Myocyte (in vitro differentiated cells): ENCODE data around the gene DZIP1L. TPM values are rescaled to one million over a fixed set of nuclear protein-coding genes. Genes with fewer than 3 reads are reported as not detected.
A peak's percentile ranks its signal among the peaks of the same experiment; 100 is the strongest.
"Not testable (repeated sequence)": the region's sequence is repeated elsewhere in the genome, so short reads cannot be mapped to it uniquely, and the experiment has no call there.

Experiments used
- DNase-seq: peaks from one replicate; pipeline ENCODE4 v3.0.0-alpha.2; 2012; ENCODE audit warnings: low read depth
- total RNA-seq: library from RNA; depleted of rRNA; stranded (reverse); fragments of >200 nt; gene quantifications from 2 replicates; pipeline ENCODE4 v1.2.3, GENCODE V29; 2014

Gene DZIP1L
- total RNA-seq, 1 donor from 2014 or later, result 10.2 TPM

DNA sequence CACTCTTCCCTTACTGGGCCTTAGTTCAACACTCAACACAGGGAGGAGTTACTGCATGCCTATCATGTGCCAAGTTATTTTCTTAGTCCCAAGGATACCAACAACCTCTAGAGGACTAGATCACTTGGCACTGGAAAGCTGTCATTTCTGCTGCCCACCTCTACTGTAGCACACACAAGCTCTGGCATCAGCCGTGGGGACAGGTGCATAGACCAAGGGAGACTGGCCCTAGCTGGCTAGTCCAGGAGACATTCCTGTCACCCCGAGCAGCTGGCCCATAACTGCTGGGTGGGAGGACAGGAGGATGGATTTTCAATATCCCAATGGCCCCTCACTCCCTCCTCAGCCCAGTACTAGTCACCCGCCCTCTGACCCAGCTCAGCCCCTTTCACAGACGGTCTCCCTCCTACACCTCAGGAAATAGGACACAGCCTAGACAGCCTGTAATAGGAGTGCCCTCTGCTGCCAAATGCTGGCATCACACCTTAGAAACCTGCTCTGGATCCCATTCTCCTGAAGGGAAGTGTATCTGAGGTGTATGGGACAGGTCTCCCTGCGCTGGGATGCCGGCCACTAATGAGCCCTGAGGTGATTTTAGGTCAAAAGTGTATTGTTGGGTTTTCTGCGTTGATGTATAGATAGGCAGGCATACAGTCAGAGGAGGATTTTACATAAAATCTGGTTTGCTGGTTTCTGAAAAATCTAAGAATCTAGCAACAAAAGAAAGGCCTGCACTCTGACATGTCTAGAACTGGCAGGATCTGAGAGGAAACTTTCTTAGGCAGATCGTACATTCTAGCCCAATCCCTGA, 3.4 kb upstream of the DZIP1L start:
- peak; percentile 81 for DNase-seq

DNA sequence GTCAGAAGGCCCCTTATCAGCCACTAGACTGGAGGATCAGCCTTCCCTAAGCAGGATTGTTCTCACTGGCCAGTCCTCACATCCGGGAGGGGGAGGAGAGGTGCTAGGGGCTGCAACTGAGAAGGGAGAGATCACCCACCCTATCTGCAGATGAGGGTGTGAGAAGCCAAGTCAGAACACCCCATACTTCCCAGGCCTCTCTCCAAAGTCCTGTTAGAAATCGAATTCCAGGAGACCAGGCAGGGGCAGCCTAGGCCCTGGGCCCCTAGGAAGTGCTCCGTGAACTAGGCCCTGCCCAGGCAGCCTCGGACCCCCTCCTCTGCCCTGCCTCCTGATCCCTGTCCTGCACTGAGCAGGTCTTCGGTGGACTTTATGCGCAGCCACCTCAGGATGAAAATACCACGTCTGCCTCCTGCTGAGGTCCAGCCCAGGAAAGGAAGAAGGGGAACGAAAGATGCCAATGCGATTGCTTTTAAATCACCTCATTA, 933 bp downstream of the DZIP1L start:
- peak; percentile 28 for DNase-seq

DNA sequence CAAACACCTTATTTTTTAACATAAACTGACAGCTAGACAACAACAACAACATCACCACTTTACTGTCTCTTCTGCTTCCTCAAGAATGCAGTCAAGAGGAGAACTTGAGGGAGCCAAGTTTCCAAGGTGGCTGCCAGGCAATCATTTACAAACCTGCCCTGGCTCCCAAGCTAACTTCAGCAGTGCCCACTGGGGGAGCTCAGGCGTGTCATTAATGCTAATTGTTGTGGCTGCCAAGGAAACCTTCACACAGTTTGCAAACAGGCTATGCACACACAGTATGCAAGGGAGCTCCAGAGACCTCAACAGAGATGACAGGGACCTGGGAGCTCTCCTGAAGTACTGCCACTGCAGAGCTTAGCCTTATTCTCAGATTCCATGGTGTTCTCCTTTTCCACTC, 2.1 kb downstream of the DZIP1L start:
- DNase-seq, result no peak

DNA sequence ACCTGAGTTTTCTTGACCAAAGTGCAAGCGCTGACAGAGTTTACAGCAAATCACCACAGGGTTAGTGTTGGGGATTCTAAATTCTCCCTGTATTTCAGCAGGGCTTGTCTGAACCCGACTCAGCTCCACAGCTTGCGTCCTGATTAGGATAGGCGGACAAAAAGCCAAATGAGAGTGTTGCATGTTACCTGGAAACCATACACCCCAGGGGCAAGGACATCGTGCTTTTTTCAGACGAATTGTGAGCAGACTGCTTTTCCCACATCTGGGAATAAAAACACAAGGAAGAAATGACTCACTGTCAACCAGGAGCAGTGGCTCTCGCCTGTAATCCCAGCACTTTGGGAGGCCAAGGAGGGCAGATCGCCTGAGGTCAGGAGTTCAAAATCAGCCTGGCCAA, 3.0 kb downstream of the DZIP1L start:
- DNase-seq, result no peak

GRCh38 chr3:138105598-138105997, 9.8 kb downstream of the DZIP1L start:
- no peak for DNase-seq

DNA sequence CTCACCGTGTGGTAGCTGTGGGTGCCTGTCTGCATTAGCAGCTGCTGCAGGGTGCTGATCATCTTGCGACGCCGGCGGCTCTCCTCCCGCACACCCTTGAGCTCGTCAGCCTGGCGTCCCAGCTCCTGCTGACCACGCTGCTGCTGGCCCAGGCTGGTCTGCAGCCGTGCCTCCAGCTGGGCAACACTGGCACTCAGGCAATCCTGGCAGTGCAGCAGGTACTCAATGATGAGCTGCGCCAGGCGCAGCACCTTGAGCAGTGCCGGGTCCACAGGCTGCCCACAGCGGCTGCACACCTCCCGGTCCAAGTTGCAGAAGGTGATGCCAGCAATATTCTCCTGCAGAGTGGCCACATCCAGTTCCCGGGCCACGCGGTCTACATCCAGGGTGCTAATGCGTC, 11.9 kb downstream of the DZIP1L start:
- peak; percentile 34 for DNase-seq

DNA sequence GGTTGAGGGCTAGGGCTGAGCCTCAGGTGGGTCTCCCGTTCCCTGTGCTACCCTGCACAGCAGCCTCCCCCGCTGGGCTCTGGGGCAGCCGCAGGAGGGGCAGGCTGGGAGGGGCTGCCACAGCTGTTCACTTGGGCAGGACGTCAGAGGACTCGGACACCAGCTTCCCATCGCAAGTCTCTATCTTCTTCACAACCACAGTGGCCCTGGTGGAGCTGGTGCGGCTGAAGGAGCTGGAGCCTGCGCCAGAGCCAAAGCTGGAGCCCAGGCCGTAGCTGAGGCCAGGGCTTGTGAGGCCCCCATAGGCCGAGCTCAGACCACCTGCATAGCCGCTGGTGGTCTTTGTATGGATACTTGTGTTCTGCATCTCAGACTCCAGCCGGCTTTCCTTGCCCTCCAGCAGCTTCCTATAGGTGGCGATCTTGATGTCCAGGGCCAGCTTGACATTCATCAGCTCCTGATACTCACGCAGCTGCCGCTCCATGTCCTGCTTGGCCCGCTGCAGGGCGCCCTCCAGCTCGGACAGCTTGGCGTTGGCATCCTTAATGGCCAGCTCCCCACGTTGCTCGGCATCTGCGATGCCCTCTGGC, 14.0 kb downstream of the DZIP1L start:
- not testable (repeated sequence) for DNase-seq

DNA sequence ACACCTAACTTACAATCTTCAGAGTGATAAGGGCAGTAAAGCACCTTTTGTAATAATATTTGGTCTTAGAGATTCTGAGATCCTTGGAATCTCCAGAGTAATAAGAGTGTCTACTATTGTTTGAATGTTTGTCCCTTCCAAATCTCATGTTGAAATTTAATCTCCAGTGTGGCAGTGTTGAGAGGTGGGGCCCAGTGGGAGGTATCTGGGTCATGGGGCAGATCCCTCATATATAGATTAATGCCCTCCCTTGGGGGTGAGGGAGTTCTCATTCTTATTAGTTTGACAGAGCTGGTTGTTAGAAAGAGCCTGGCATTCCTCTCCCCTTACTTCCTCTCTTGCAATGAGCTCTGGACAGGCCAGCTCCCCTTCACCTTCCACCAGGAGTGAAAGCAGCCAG, 16.0 kb downstream of the DZIP1L start:
- no peak for DNase-seq

GRCh38 chr3:138097192-138098172, 17.9 kb downstream of the DZIP1L start:
- DNase-seq, result no peak

GRCh38 chr3:138093721-138094120, 21.7 kb downstream of the DZIP1L start:
- DNase-seq, result no peak

DNA sequence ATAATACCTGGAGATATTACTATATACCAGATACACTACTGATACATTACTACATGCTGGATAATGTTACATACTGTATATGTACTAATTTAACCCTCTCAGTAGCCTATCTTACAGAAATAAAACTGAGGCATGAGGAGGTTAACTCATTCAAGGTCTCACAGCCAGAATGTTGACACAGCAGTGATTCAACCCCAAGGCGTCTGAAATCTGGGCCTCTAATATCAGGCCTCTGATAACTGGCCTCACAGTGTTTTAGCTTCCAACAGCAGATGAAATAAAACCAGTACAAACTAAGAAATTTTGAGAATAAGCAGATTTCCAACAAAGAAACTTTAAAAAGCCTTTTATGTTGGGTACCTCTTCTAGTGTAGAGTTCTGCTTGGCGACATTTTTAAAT, 23.4 kb downstream of the DZIP1L start:
- no peak for DNase-seq

DNA sequence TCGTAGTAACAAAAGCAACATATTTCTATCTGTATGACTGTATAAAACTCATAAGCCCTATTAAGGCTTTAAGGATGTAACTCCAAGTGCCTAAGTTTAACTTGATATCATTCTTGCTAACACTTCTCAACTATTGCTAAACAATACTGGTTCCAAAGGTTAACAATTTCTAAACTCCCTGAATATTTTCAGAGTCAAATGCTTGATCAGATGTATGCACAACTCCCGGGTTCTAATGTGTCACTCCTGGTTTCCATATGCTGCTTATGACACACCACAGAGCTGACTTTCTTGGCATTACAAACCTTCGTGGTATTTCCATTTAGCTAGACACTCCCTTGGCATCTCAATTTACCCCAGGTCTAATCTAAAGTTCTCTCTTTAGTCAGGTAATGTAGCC, 26.3 kb downstream of the DZIP1L start:
- no peak for DNase-seq

DNA sequence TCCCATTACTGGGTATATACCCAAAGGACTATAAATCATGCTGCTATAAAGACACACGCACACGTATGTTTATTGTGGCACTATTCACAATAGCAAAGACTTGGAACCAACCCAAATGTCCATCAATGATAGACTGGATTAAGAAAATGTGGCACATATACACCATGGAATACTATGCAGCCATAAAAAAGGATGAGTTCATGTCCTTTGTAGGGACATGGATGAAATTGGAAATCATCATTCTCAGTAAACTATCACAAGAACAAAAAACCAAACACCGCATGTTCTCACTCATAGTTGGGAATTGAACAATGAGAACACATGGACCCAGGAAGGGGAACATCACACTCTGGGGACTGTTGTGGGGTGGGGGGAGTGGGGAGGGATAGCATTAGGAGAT, 29.7 kb downstream of the DZIP1L start:
- DNase-seq, result not testable (repeated sequence)

DNA sequence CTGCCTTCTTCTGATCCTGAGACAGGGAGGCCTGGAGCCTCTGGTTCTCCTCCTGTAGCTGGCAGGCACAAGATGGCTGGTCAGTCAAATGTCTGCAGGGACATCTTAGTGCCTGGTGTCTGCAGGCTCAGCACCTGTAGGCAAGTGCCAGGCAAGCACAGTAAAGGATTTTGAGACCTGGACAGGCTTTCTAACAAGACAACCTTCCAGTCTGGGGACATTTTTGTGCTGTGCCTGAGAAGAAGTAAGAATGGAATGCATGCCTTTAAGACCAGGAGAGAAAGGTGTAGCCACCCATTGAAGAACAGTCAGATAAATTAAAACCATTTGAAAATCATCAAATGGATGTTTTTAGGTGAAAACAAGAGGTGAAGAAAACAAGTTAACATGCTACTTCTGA, 31.2 kb downstream of the DZIP1L start:
- DNase-seq, result no peak

DNA sequence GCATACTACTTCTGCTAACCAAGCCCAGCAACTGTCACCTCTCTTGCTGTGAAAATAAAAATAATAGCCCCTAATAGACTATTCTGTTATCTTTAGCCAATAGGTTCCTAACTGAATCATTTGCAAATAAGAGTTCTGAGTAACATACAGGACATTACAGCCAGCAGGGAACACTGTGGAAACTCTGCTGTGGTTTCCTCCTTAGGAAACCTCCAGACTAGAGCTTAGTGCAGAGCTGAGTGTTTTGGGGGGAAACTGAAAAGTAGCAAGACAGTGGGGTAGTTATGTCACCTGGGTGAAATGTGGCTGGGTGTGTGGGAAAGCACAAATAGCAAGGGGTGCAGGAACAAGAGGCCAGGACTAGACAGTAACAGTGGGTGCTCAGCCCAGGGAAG, 32.4 kb downstream of the DZIP1L start:
- no peak for DNase-seq

- peak; percentile 78 for DNase-seq
Measured at GRCh38 chr3:138082085-138082991, 33.1 kb downstream of the DZIP1L start.

- no peak for DNase-seq
Measured at GRCh38 chr3:138081371-138082084, 33.9 kb downstream of the DZIP1L start.

DNA sequence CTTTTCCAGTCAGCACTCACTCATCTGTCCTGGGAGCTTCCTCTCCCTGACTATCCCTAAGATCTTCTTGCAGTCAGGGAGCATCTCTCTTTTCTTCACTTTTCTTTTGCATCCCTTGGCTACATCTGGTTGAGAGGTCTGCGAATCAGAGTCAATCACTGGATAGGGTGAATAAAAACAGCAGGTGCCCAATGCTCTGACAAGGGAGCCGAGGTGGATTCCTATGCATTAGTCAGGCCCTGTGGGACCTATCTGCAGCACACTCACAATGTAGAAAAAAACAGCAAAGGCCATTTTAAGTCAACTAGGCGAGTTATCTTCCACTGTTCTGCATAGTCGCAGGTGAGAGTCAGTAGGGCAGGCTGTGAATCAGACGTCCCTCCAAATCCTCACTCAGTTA, 35.5 kb downstream of the DZIP1L start:
- DNase-seq, result no peak

- peak; percentile 62 for DNase-seq
Measured at GRCh38 chr3:138078901-138079344, 36.5 kb downstream of the DZIP1L start.

- DNase-seq, result no peak
Measured at GRCh38 chr3:138078096-138078495, 37.3 kb downstream of the DZIP1L start.
